Measurements from ENCODE around the gene HAPLN2.
"Not testable (repeated sequence)": the region's sequence is repeated elsewhere in the genome, so short reads cannot be mapped to it uniquely, and the experiment has no call there.

The HAPLN2 gene

GRCh38 chr1:156618853-156619581, at the start of gene HAPLN2:
HAPLN2 (plus strand) TSS chr1:156619415; CDS start chr1:156623491, 4,076 bp downstream.
- DNase-seq, result no peak

- no peak for DNase-seq
Observed at GRCh38 chr1:156571261-156571852, 47.9 kb upstream of the HAPLN2 start.

- peak; percentile 73 for DNase-seq
Observed at GRCh38 chr1:156571919-156572662, 47.1 kb upstream of the HAPLN2 start, which contains the start of gene IQGAP3. IQGAP3 (minus strand) TSS chr1:156572565; CDS start chr1:156572529, 36 bp downstream.

DNA sequence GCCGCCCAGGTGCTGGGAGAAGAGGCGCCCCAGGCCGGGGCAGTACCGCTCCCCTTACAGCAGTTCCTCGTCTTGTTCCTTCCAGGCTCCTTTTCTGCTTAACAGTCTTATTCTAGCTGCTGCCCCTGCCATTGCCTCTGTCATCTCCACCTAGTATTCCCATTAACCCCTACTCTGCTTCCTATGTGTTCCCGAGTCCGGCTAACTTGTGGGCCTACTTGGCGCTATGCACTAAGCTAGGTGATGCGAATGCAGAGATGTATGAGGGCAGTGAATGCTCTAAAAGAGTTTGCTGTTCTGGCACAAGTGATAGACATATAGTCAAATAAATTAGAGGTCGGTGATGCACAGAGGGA, 46.6 kb upstream of the HAPLN2 start:
- no peak for DNase-seq

DNA sequence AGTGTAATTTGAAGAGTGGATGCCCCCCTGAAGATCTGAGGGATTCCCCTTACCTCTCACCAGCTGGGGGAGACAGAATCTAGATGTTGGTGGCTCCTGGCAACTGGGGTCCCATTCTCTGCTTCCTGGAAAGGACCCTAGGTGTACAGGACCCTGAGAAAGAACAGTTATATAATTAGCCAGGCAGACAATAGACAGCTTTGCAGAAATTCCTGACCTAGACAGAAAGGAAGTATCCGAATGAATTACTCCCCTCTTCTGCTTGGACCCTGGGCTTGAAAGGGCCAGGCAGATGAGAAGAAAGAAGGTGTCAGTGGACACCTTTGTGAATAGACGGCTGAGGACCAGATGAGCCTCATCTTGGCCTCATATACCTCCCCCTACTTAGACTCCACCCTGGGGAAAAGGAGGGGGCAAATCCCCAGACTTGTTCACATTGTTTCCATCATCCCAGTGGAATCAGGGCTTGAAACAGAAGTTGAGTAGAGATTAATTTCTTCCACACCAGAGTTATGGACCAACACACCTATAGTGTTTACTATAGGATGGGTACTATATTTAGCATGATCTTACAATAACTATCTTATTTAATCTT, 45.1 kb upstream of the HAPLN2 start:
- DNase-seq, result no peak

DNA sequence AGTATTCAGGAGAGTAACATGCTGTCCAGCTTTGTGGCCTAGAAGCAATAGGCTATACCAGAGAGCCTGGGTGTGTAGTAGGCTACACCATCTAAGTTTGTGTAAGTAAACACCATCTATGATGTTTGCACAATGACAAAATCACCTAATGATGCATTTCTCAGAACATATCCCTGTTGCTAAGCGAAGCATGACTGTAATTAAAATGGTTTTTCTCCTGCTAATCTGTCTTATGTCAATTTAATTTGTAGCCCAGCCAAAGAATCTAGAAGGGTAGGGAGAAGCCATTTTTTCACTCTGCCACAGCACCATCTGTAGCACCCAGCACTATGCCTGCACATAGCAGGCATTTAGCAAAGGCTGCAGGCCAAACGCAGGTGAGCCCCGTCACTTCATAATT, 41.7 kb upstream of the HAPLN2 start:
- DNase-seq, result no peak

GRCh38 chr1:156578055-156578454, 41.2 kb upstream of the HAPLN2 start:
- DNase-seq, result no peak

GRCh38 chr1:156579472-156579871, 39.7 kb upstream of the HAPLN2 start, which contains the start of gene TTC24:
TTC24 (plus strand) TSS chr1:156579723; CDS start chr1:156581365, 1,642 bp downstream.
- no peak for DNase-seq

DNA sequence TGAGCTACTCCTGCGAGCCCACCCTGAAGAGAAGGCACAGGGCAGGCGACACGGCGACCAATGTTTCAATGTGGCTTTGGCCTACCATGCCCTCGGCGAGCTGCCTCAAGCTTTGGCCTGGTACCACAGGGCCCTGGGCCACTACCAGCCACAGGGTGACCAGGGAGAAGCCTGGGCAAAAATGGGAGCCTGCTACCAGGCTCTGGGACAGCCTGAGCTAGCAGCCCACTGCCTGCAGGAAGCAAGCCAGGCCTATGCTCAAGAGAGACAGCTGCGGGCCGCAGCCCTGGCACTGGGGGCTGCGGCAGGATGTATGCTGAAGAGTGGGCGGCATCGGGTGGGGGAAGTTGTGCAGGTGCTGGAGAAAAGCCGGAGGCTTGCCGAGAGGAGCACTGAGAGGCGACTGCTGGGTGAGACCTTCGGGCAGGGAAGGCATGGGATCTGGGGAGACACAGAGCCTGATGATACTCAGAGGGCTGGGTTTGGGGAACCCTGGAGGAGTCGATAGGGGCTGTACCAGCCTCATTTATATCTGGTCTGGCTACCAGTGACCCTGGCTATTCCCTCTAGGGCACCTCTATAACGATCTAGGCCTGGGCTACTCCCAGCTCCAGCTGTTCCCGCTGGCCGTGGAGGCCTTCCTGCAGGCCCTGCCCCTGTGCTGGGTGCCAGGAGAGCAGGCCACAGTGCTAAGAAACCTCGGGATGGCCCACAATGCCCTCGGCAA, 37.4 kb upstream of the HAPLN2 start:
- peak; percentile 25 for DNase-seq

GRCh38 chr1:156582388-156583017, 36.7 kb upstream of the HAPLN2 start:
- peak; percentile 33 for DNase-seq

- peak; percentile 73 for DNase-seq
Observed at GRCh38 chr1:156583821-156584622, 35.2 kb upstream of the HAPLN2 start.

GRCh38 chr1:156584813-156585212, 34.4 kb upstream of the HAPLN2 start:
- DNase-seq, result no peak

- DNase-seq, result no peak
Observed at GRCh38 chr1:156586323-156586722, 32.9 kb upstream of the HAPLN2 start.

DNA sequence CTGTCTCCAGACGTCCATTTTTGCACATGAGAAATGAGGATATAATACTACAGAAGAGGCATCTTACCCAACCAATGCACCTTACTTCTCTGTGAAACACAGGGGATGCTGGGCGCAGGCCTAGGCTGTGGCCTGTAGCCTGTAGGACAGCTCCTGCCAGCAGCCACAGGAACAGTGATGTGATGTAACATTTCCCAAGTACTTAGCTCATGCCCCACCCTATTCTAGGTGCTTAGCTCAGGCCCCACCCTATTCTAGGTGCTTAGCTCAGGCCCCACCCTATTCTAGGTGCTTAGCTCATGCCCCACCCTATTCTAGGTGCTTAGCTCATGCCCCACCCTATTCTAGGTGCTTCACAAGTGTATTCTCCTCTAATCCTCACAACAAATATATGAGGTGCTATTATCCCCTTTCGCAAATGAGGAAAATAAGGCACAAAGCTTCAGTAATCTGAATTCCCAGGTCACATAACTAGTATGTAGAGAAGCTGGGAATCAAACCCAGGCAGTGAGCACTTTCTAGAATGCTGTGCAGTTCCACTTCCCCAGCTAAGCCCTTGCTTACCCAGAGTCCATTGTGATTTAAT, 32.2 kb upstream of the HAPLN2 start:
- no peak for DNase-seq

DNA sequence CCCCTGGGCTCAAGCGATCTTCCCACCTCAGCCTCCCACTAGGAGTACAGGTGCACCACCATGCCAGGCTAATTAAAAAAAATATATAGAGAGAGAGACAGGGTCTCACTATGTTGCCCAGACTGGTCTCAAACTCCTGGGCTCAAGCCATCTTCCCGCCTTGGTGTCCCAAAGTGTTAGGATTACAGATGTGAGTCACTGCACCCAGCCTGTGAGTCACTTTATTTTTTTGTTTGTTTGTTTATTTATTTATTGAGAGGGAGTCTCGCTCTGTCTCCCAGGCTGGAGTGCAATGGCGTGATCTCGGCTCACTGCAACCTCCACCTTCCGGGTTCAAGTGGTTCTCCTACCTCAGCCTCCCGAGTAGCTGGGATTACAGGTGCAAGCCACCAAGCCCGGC, 31.3 kb upstream of the HAPLN2 start:
- not testable (repeated sequence) for DNase-seq

DNA sequence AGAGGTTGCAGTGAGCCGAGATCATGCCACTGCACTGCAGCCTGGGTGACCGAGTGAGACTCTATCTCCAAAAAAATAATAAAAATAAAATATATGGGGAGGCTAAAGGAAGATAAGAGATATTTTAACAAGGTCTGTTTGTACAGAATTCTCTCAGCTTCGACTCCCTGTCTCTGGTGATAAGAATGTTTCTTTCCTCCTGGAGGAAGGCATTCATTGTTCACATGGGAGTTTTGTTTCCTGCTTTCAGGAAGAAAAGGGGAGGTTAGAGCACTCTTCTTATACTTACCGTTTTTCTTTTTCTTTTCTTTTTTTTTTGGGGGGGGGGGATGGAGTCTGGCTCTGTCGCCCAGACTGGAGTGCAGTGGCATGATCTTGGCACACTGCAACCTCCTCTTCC, 29.7 kb upstream of the HAPLN2 start:
- no peak for DNase-seq

DNA sequence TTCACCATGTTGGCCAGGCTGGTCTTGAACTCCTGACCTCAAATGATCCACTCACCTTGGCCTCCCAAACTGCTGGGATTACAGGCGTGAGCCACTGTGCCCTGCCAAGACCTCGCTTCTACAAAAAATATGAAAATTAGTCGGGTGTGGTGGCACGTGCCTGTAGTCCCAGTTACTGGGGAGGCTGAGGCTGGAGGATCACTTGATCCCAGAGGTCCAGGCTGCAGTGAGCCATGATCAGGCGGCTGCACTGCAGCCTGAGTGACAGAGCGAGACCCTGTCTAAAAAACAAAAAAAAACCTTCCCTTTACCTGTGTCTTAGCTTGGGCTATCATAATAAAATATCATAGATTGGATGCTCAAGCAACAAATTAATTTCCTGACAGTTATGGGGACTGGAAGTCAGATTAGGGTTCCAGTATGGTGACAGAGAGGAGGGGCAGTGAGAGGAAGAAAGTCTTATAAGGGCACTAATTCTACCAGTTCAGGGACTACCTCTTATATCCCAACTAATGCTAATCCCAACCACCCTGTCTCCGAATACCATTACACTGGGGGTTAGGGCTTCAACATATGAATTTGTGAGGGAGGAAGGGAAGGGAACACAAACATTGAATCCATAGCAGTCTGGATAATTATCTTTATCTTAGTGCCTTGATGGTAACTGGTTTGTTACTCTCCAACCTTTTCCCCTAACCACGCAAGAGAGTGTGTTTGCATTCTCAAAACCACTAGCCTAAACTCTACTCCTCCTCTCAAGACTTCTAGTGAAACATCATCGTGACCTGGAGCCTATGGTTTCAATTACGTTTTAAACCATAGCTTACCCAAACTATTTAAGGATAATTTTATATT, 28.7 kb upstream of the HAPLN2 start:
- no peak for DNase-seq

- DNase-seq, result no peak
Observed at GRCh38 chr1:156591181-156591431, 28.1 kb upstream of the HAPLN2 start.

DNA sequence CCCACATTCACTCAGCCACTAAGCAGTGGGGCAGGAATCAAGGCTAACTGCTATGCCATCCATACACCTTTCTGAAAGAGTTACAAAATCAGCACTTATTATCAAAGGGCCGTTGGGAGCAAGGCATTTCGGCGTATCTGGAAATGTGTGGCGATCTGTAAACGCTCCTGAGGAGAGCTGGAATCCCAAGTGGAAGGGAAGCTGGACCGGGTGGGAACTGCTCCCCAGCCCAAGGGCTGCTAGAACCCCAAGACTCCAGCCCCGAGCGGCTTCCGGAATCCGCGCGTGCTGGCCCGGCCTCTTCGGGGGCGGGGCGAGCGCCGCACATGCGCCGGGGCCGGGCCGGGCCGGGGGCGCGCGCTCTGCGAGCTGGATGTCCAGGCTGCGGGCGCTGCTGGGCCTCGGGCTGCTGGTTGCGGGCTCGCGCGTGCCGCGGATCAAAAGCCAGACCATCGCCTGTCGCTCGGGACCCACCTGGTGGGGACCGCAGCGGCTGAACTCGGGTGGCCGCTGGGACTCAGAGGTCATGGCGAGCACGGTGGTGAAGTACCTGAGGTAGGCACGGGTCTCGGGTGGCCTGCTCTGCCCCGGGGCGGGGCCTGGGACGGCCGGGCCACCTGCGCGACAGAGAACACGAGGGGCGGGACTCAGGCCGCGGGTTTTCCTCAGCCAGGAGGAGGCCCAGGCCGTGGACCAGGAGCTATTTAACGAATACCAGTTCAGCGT, 27.6 kb upstream of the HAPLN2 start, which contains the start of gene NAXE:
TSS of gene NAXE (plus strand) at position 345 of the 726 bp plus-strand sequence. CDS start at position 374, 29 bp downstream.
- peak; percentile 64 for DNase-seq

Measured in stimulated activated CD4-positive, alpha-beta T cell treated with anti-CD3 and anti-CD28 coated beads, Interleukin-1b, Interleukin-23, amount 100 ng/mL, for 48 hours (primary cell).